ENCODE data around the gene TFF2.

Gene TFF2

GRCh38 chr21:42304556-42305454, 46.0 kb downstream of the TFF2 start (continued):
- TF ChIP-seq TSHZ2 (CRISPR knock-in tag; IDR thresholded peaks at IDR 0.05) (no peak), TCF4 (CRISPR knock-in tag; IDR thresholded peaks at IDR 0.05; ENCODE audit: borderline replicate concordance) (no peak), ESRRG (CRISPR knock-in tag; IDR thresholded peaks at IDR 0.05) (no peak), PATZ1 (CRISPR knock-in tag; IDR thresholded peaks at IDR 0.05; ENCODE audit: borderline replicate concordance) (no peak), PPARA (CRISPR knock-in tag; IDR thresholded peaks at IDR 0.05; ENCODE audit: borderline replicate concordance) (no peak)

- no peak for ATAC-seq
Observed at GRCh38 chr21:42303443-42303842, 47.4 kb downstream of the TFF2 start.

GRCh38 chr21:42302794-42303193, 48.0 kb downstream of the TFF2 start:
- TF ChIP-seq BACH2 (CRISPR knock-in tag; IDR thresholded peaks at IDR 0.05; ENCODE audit: borderline replicate concordance) (no peak), ISL1 (CRISPR knock-in tag; IDR thresholded peaks at IDR 0.05) (no peak), TCF4 (CRISPR knock-in tag; IDR thresholded peaks at IDR 0.05; ENCODE audit: borderline replicate concordance) (no peak), ZNF565 (CRISPR knock-in tag; conservative IDR thresholded peaks at IDR 0.05; ENCODE audit: low read depth) (no peak), GLIS3 (CRISPR knock-in tag; IDR thresholded peaks at IDR 0.05) (no peak), ARNTL (CRISPR knock-in tag; IDR thresholded peaks at IDR 0.05; ENCODE audit: borderline replicate concordance, low read depth) (no peak), CREB5 (CRISPR knock-in tag; IDR thresholded peaks at IDR 0.05; ENCODE audit: low read depth) (no peak), ZNF70 (CRISPR knock-in tag; IDR thresholded peaks at IDR 0.05) (no peak)
- ATAC-seq: no peak

More at GRCh38 chr21:42303443-42303842, 47.4 kb downstream of the TFF2 start:
- TF ChIP-seq TCF4 (CRISPR knock-in tag; IDR thresholded peaks at IDR 0.05; ENCODE audit: borderline replicate concordance) (no peak), BACH2 (CRISPR knock-in tag; IDR thresholded peaks at IDR 0.05; ENCODE audit: borderline replicate concordance) (no peak), CSDC2 (CRISPR knock-in tag; IDR thresholded peaks at IDR 0.05) (no peak), ZNF565 (CRISPR knock-in tag; conservative IDR thresholded peaks at IDR 0.05; ENCODE audit: low read depth) (no peak)

- TF ChIP-seq PPARA (CRISPR knock-in tag; IDR thresholded peaks at IDR 0.05; ENCODE audit: borderline replicate concordance) (no peak), TOX (CRISPR knock-in tag; IDR thresholded peaks at IDR 0.05; ENCODE audit: borderline replicate concordance) (no peak), ARNTL (CRISPR knock-in tag; IDR thresholded peaks at IDR 0.05; ENCODE audit: borderline replicate concordance, low read depth) (no peak), ESRRG (CRISPR knock-in tag; IDR thresholded peaks at IDR 0.05) (no peak), CSRNP3 (CRISPR knock-in tag; IDR thresholded peaks at IDR 0.05) (no peak), CSDC2 (CRISPR knock-in tag; IDR thresholded peaks at IDR 0.05) (no peak), ZC3H10 (CRISPR knock-in tag; IDR thresholded peaks at IDR 0.05) (no peak), BACH2 (CRISPR knock-in tag; IDR thresholded peaks at IDR 0.05; ENCODE audit: borderline replicate concordance) (no peak), ZFP30 (CRISPR knock-in tag; IDR thresholded peaks at IDR 0.05) (no peak), SNAI2 (CRISPR knock-in tag; IDR thresholded peaks at IDR 0.05) (no peak), TCF4 (CRISPR knock-in tag; IDR thresholded peaks at IDR 0.05; ENCODE audit: borderline replicate concordance) (no peak), POU6F1 (CRISPR knock-in tag; IDR thresholded peaks at IDR 0.05; ENCODE audit: borderline replicate concordance, low read depth) (no peak), GLIS3 (CRISPR knock-in tag; IDR thresholded peaks at IDR 0.05) (no peak), TSHZ2 (CRISPR knock-in tag; IDR thresholded peaks at IDR 0.05) (no peak), RARB (CRISPR knock-in tag; IDR thresholded peaks at IDR 0.05) (no peak), ISL1 (CRISPR knock-in tag; IDR thresholded peaks at IDR 0.05) (no peak)
Observed at GRCh38 chr21:42302076-42302650, 48.6 kb downstream of the TFF2 start.

More at GRCh38 chr21:42302076-42302650, 48.6 kb downstream of the TFF2 start:
- no peak for ATAC-seq

Data from SK-N-SH treated with all-trans-retinoic acid at 6 μM for 48 hours (cell line).